GM12873 (cell line): ENCODE data around the gene HGS.

ENCODE experiments used
- CTCF ChIP-seq: IDR thresholded peaks from 2 replicates; pipeline ENCODE4 v1.5.1; 2012; ENCODE audit warnings: low read depth, mild to moderate bottlenecking, moderate library complexity, low read length, control low read depth; ENCODE audit not compliant: insufficient read depth; ENCODE audit errors: missing control alignments

Gene HGS

GRCh38 chr17:81711814-81712467 is 28.1 kb downstream of the HGS start, which contains the start of gene SLC25A10:
Gene SLC25A10 (plus strand): TSS chr17:81712284. CDS start chr17:81712427, 143 bp downstream.
- TF ChIP-seq CTCF: no peak

- peak; percentile 16 for TF ChIP-seq CTCF
These were observed 28.7 kb downstream of the HGS start for GRCh38 chr17:81712468-81713003.

- no peak for TF ChIP-seq CTCF
These were observed 29.3 kb downstream of the HGS start for GRCh38 chr17:81713004-81713555.

- no peak for TF ChIP-seq CTCF
These were observed 30.0 kb downstream of the HGS start for GRCh38 chr17:81713556-81714411.

GRCh38 chr17:81714412-81715106 is 30.7 kb downstream of the HGS start:
- TF ChIP-seq CTCF: no peak

- TF ChIP-seq CTCF: no peak
These were observed 31.5 kb downstream of the HGS start for GRCh38 chr17:81715107-81715871.
